Uterus (tissue), 4 donors: Measurements from ENCODE around the gene ZNF385C. TPM values are rescaled to one million over a fixed set of nuclear protein-coding genes. Genes with fewer than 3 reads are reported as not detected.

Experiments used
- DNase-seq, 2 donors: peaks; one replicate each; pipeline ENCODE4 v3.0.0-alpha.2; 2019 to 2020
- H3K27ac ChIP-seq, 2 donors: fragments of 200-600 bp; sonication (generic); 1 replicate in 1 of 2; 2 replicates in 1 of 2; pipeline ENCODE4 v1.5.1; 2016 to 2018
- H3K27me3 ChIP-seq, 2 donors: fragments of 200-600 bp; sonication (generic); one replicate each; pipeline ENCODE4 v1.5.1; 2018 to 2019; ENCODE audit warnings: control low read depth in 1 of 2
- H3K36me3 ChIP-seq, 2 donors: fragments of 200-600 bp; sonication (generic); one replicate each; pipeline ENCODE4 v1.5.1; 2019; ENCODE audit warnings: control low read depth in 1 of 2
- H3K4me1 ChIP-seq, 2 donors: fragments of 200-600 bp; sonication (generic); one replicate each; pipeline ENCODE4 v1.5.1; 2018 to 2019; ENCODE audit warnings: control low read depth in 1 of 2
- H3K4me3 ChIP-seq, 2 donors: fragments of 200-600 bp; sonication (generic); 1 replicate in 1 of 2; 2 replicates in 1 of 2; pipeline ENCODE4 v1.5.1; 2018 to 2019; ENCODE audit warnings: mild to moderate bottlenecking in 1 of 2
- H3K9me3 ChIP-seq, 2 donors: fragments of 200-600 bp; sonication (generic); one replicate each; pipeline ENCODE4 v1.5.1; 2019; ENCODE audit warnings: control low read depth in 1 of 2
- CTCF ChIP-seq, 4 experiments: fragments of 200-600 bp in 2 of 4; fragments of 450-650 bp in 2 of 4; sonication (generic) in 2 of 4; IDR thresholded peaks; one replicate each; pipeline ENCODE4 v1.5.1; 2016 to 2019; ENCODE audit warnings: antibody characterized with exemption in 4 of 4, mild to moderate bottlenecking in 2 of 4, moderate library complexity in 1 of 4
- POLR2A ChIP-seq, 2 donors: fragments of 450-650 bp; IDR thresholded peaks; one replicate each; pipeline ENCODE4 v1.6.1; 2016; ENCODE audit warnings: antibody characterized with exemption in 2 of 2, mild to moderate bottlenecking in 1 of 2, moderate library complexity in 1 of 2
- intact Hi-C: fragments of 100-400 bp; cut with DNase I; formaldehyde crosslinking; loops from one replicate; pipeline ENCODE4 v1.15.1; 2023; ENCODE audit warnings: low total_unique reads
- total RNA-seq, 4 donors: library from RNA; depleted of rRNA in 3 of 4; stranded (reverse); fragments of >200 nt in 3 of 4; gene quantifications; one replicate each; pipeline versions ENCODE4 v1.1.0 to v1.2.4, GENCODE V29; 2014 to 2023
- donor health status: DM: yes; HTN: yes; CAD: no.

ZNF385C gene
- total RNA-seq, 4 donors from 2014 or later, result 0.48 to 1.0 TPM; not detected in 2

GRCh38 chr17:42000413-42001133 is 97.7 kb downstream of the ZNF385C start:
- no peak overlapping the region for H3K27ac ChIP-seq
- no peaks in the 10 kb centered on the region for H3K4me1 ChIP-seq
- H3K4me3 ChIP-seq, result no peak overlapping the region
- no peak for DNase-seq
- intact Hi-C loops, result no loop called here
- H3K36me3 ChIP-seq, result no peaks in the 10 kb centered on the region
- H3K27me3 ChIP-seq, result no peaks in the 10 kb centered on the region
- no peaks in the 10 kb centered on the region for H3K9me3 ChIP-seq
- no peak for TF ChIP-seq CTCF (IDR thresholded peaks at IDR 0.05)
- no peak for TF ChIP-seq POLR2A (IDR thresholded peaks at IDR 0.05)

- Histone ChIP-seq H3K9me3 (no peaks in the 10 kb centered on the region), H3K27ac (no peak overlapping the region), H3K4me3 (no peak overlapping the region), H3K4me1 (no peaks in the 10 kb centered on the region), H3K27me3 (no peaks in the 10 kb centered on the region), H3K36me3 (no peaks in the 10 kb centered on the region)
- intact Hi-C loops, result no loop called here
- no peak for DNase-seq
- TF ChIP-seq CTCF (IDR thresholded peaks at IDR 0.05) (no peak), POLR2A (IDR thresholded peaks at IDR 0.05) (no peak)
Measured at GRCh38 chr17:41998497-41998896, 99.8 kb downstream of the ZNF385C start.

GRCh38 chr17:41996855-41997164 is 101.5 kb downstream of the ZNF385C start:
- no peak overlapping the region for H3K4me3 ChIP-seq
- no peaks in the 10 kb centered on the region for H3K9me3 ChIP-seq
- H3K4me1 ChIP-seq, result no peaks in the 10 kb centered on the region
- intact Hi-C loops, result no loop called here
- no peak for DNase-seq
- no peaks in the 10 kb centered on the region for H3K27me3 ChIP-seq
- TF ChIP-seq CTCF (IDR thresholded peaks at IDR 0.05) (no peak), POLR2A (IDR thresholded peaks at IDR 0.05) (no peak)
- no peak overlapping the region for H3K27ac ChIP-seq
- no peaks in the 10 kb centered on the region for H3K36me3 ChIP-seq

- intact Hi-C loops, result no loop called here
- no peak for TF ChIP-seq CTCF (IDR thresholded peaks at IDR 0.05)
- TF ChIP-seq POLR2A (IDR thresholded peaks at IDR 0.05), result no peak
- no peaks in the 10 kb centered on the region for H3K36me3 ChIP-seq
- H3K9me3 ChIP-seq, result no peaks in the 10 kb centered on the region
- no peak for DNase-seq
- H3K27ac ChIP-seq, result no peak overlapping the region
- no peaks in the 10 kb centered on the region for H3K4me1 ChIP-seq
- H3K27me3 ChIP-seq, result no peaks in the 10 kb centered on the region
- no peak overlapping the region for H3K4me3 ChIP-seq
Measured at GRCh38 chr17:41992576-41992975, 105.7 kb downstream of the ZNF385C start.

GRCh38 chr17:41989702-41990419 is 108.4 kb downstream of the ZNF385C start:
- no peak for TF ChIP-seq CTCF (IDR thresholded peaks at IDR 0.05)
- no peak for TF ChIP-seq POLR2A (IDR thresholded peaks at IDR 0.05)
- Histone ChIP-seq H3K9me3 (no peaks in the 10 kb centered on the region), H3K27ac (no peak overlapping the region), H3K36me3 (no peaks in the 10 kb centered on the region), H3K4me3 (no peak overlapping the region), H3K4me1 (no peaks in the 10 kb centered on the region), H3K27me3 (no peaks in the 10 kb centered on the region)
- intact Hi-C loops, result no loop called here
- no peak for DNase-seq
